HL-60/S4 (cell line): ENCODE results near the gene CA5A.

Experiments
- in situ Hi-C: fragments of 300-500 bp; cut with MboI; formaldehyde crosslinking; loops from 2 replicates; pipeline ENCODE4 v1.14.3; 2022; ENCODE audit warnings: low sequenced_read_pairs

CA5A gene

GRCh38 chr16:87841340-87842208 is 94.8 kb downstream of the CA5A start:
- in situ Hi-C loops: no loop called here

GRCh38 chr16:87840271-87840978 is 95.9 kb downstream of the CA5A start:
- in situ Hi-C loops: no loop called here

GRCh38 chr16:87839542-87840270 is 96.6 kb downstream of the CA5A start:
- in situ Hi-C loops: no loop called here

- in situ Hi-C loops: no loop called here
Observed at GRCh38 chr16:87838643-87839541, 97.4 kb downstream of the CA5A start.
